Esophagus squamous epithelium (tissue), 5 donors: ENCODE measurements around the gene RPL3. TPM values are rescaled to one million over a fixed set of nuclear protein-coding genes. Genes with fewer than 3 reads are reported as not detected.
A peak's percentile ranks its signal among the peaks of the same experiment; 100 is the strongest.
"Not testable (repeated sequence)": the region's sequence is repeated elsewhere in the genome, so short reads cannot be mapped to it uniquely, and the experiment has no call there.

Experiments
- DNase-seq: peaks from one replicate; lab custom pipeline; 2025; lab: John Stamatoyannopoulos, UW
- H3K27ac ChIP-seq, 4 donors: fragments of 200-600 bp; sonication (generic); one replicate each; pipeline ENCODE4 v1.5.1; 2016 to 2019; ENCODE audit warnings: mild to moderate bottlenecking in 1 of 4
- H3K27me3 ChIP-seq, 4 donors: fragments of 200-600 bp; sonication (generic); 1 replicate in 3 of 4; 2 replicates in 1 of 4; pipeline versions ENCODE4 v1.5.1 to v1.6.0; 2017 to 2021; ENCODE audit warnings: antibody characterized with exemption in 1 of 4
- H3K36me3 ChIP-seq, 3 donors: fragments of 200-600 bp; sonication (generic); one replicate each; pipeline ENCODE4 v1.5.1; 2016 to 2019
- H3K4me1 ChIP-seq, 3 donors: fragments of 200-600 bp; sonication (generic); one replicate each; pipeline ENCODE4 v1.5.1; 2017 to 2019
- H3K4me3 ChIP-seq, 4 donors: fragments of 200-600 bp; sonication (generic); 1 replicate in 3 of 4; 2 replicates in 1 of 4; pipeline ENCODE4 v1.5.1; 2016 to 2019; ENCODE audit warnings: mild to moderate bottlenecking in 2 of 4, moderate library complexity in 1 of 4
- H3K9me3 ChIP-seq, 3 donors: fragments of 200-600 bp; sonication (generic); one replicate each; pipeline ENCODE4 v1.5.1; 2016 to 2019
- CTCF ChIP-seq, 6 experiments: fragments of 450-650 bp in 4 of 6; fragments of 200-600 bp in 2 of 6; sonication (generic) in 2 of 6; IDR thresholded peaks; one replicate each; pipeline ENCODE4 v1.5.1; 2016 to 2019; ENCODE audit warnings: antibody characterized with exemption in 6 of 6, mild to moderate bottlenecking in 4 of 6, moderate library complexity in 4 of 6
- POLR2A ChIP-seq, 4 donors: fragments of 450-650 bp; IDR thresholded peaks; one replicate each; pipeline ENCODE4 v1.6.1; 2017; ENCODE audit warnings: antibody characterized with exemption in 4 of 4, mild to moderate bottlenecking in 4 of 4, moderate library complexity in 3 of 4
- WGBS, 2 donors: methylation state at CpG; one replicate each; pipeline ENCODE4 v1.1.5; 2018; 5-methylcytosine and 5-hydroxymethylcytosine counted together
- intact Hi-C: fragments of 100-400 bp; cut with DNase I; formaldehyde crosslinking; loops from one replicate; pipeline ENCODE4 v1.15.0; 2022
- total RNA-seq, 4 donors: library from RNA; depleted of rRNA; stranded (reverse); fragments of >200 nt; gene quantifications; one replicate each; pipeline ENCODE4 v1.1.0, GENCODE V29; 2016
- donor health status: DM: yes; HTN: yes; CAD: no.

Gene RPL3
- total RNA-seq, 4 donors from 2014 or later, result 1,469 to 2,891 (median 2,008) TPM

- peak overlapping the region; percentile 82 to 92 (median 88) for H3K27ac ChIP-seq
- peak overlapping the region; percentile 60 to 87 (median 84) for H3K4me3 ChIP-seq
- no peaks in the 10 kb centered on the region for H3K27me3 ChIP-seq
- intact Hi-C loops, result loop anchor here (10.0 kb wide), 1 partner anchor 166 kb away; no protein-coding TSS in a partner anchor
- 1 to 15% methylated on average over 9 to 10 of the region's 11 CpGs for WGBS, 2 donors
- H3K4me1 ChIP-seq, result peaks cover 21 to 55% (median 29%) of the 10 kb centered on the region in 3 donors
- DNase-seq, result no peak
- TF ChIP-seq POLR2A (IDR thresholded peaks at IDR 0.05) (no peak), CTCF (IDR thresholded peaks at IDR 0.05) (no peak)
- H3K9me3 ChIP-seq, result no peaks in the 10 kb centered on the region
- no peaks in the 10 kb centered on the region for H3K36me3 ChIP-seq
Measured at GRCh38 chr22:39348909-39349505, 29.6 kb upstream of the RPL3 start.

- peaks cover 7 to 26% (median 11%) of the 10 kb centered on the region in 3 donors for H3K4me1 ChIP-seq
- no peaks in the 10 kb centered on the region for H3K27me3 ChIP-seq
- 88 to 92% methylated on average over 4 of the region's 4 CpGs for WGBS, 2 donors
- no peaks in the 10 kb centered on the region for H3K36me3 ChIP-seq
- H3K9me3 ChIP-seq, result no peaks in the 10 kb centered on the region
- intact Hi-C loops, result loop anchor here (10.0 kb wide), 1 partner anchor 170 kb away; no protein-coding TSS in a partner anchor
- DNase-seq, result no peak
- TF ChIP-seq CTCF (IDR thresholded peaks at IDR 0.05) (no peak), POLR2A (IDR thresholded peaks at IDR 0.05) (no peak)
- no peak overlapping the region for H3K27ac ChIP-seq
- no peak overlapping the region for H3K4me3 ChIP-seq
Measured at GRCh38 chr22:39345231-39345630, 25.8 kb upstream of the RPL3 start.

- H3K4me3 ChIP-seq, result no peak overlapping the region
- no peaks in the 10 kb centered on the region for H3K36me3 ChIP-seq
- no peak overlapping the region for H3K27ac ChIP-seq
- DNase-seq, result no peak
- WGBS, 2 donors, result 66 to 69% methylated on average over 8 of the region's 8 CpGs
- intact Hi-C loops, result loop anchor here (10.0 kb wide), 1 partner anchor 171 kb away; no protein-coding TSS in a partner anchor
- no peaks in the 10 kb centered on the region for H3K27me3 ChIP-seq
- peaks cover 3 to 19% (median 6%) of the 10 kb centered on the region in 3 donors for H3K4me1 ChIP-seq
- no peaks in the 10 kb centered on the region for H3K9me3 ChIP-seq
- TF ChIP-seq CTCF (IDR thresholded peaks at IDR 0.05) (no peak), POLR2A (IDR thresholded peaks at IDR 0.05) (no peak)
Measured at GRCh38 chr22:39344046-39344390, 24.6 kb upstream of the RPL3 start.

GRCh38 chr22:39343259-39344045 is 24.0 kb upstream of the RPL3 start:
- Histone ChIP-seq H3K27me3 (no peaks in the 10 kb centered on the region), H3K4me1 (peaks cover 0 to 13% (median under 1%) of the 10 kb centered on the region in 3 donors), H3K27ac (no peak overlapping the region), H3K36me3 (no peaks in the 10 kb centered on the region), H3K9me3 (no peaks in the 10 kb centered on the region), H3K4me3 (no peak overlapping the region)
- WGBS, 2 donors, result 24 to 32% methylated on average over 14 to 15 of the region's 15 CpGs
- intact Hi-C loops, result loop anchor here (10.0 kb wide), 1 partner anchor 171 kb away; no protein-coding TSS in a partner anchor
- no peak for DNase-seq
- TF ChIP-seq POLR2A (IDR thresholded peaks at IDR 0.05), result no peak
- peak; percentile 39 to 82 (median 64) for TF ChIP-seq CTCF (IDR thresholded peaks at IDR 0.05)

GRCh38 chr22:39341179-39341578 is 21.8 kb upstream of the RPL3 start:
- no peak overlapping the region for H3K4me3 ChIP-seq
- DNase-seq, result no peak
- peaks cover 0 to 11% (median 0%) of the 10 kb centered on the region in 3 donors for H3K4me1 ChIP-seq
- TF ChIP-seq CTCF (IDR thresholded peaks at IDR 0.05) (no peak), POLR2A (IDR thresholded peaks at IDR 0.05) (no peak)
- no peaks in the 10 kb centered on the region for H3K27me3 ChIP-seq
- intact Hi-C loops, result loop anchor here (10.0 kb wide), 1 partner anchor 174 kb away; no protein-coding TSS in a partner anchor
- H3K9me3 ChIP-seq, result no peaks in the 10 kb centered on the region
- H3K36me3 ChIP-seq, result no peaks in the 10 kb centered on the region
- WGBS, 2 donors, result 76 to 83% methylated on average over 3 of the region's 3 CpGs
- no peak overlapping the region for H3K27ac ChIP-seq

GRCh38 chr22:39339775-39340174 is 20.4 kb upstream of the RPL3 start:
- not testable (repeated sequence) for H3K27me3 ChIP-seq, H3K27ac ChIP-seq, H3K4me3 ChIP-seq, H3K36me3 ChIP-seq, DNase-seq, H3K9me3 ChIP-seq
- 58 to 74% methylated on average over 7 of the region's 7 CpGs for WGBS, 2 donors
- H3K4me1 ChIP-seq, result peaks cover 0 to 11% (median 0%) of the 10 kb centered on the region in 3 donors
- intact Hi-C loops, result loop anchor here (10.0 kb wide), 1 partner anchor 175 kb away; no protein-coding TSS in a partner anchor
